SK-N-SH (cell line): ENCODE results near the gene ZDHHC11B.

Source experiments
- CTCF ChIP-seq: fragments of 200-600 bp; sonication (generic); IDR thresholded peaks from 2 replicates; pipeline ENCODE4 v1.6.1; 2017; ENCODE audit warnings: antibody characterized with exemption, mild to moderate bottlenecking, moderate library complexity
- EZH2phosphoT487 ChIP-seq: fragments of 200-600 bp; sonication (generic); IDR thresholded peaks from 2 replicates; pipeline ENCODE4 v1.6.1; 2017; ENCODE audit warnings: low read depth, mixed run types, mild to moderate bottlenecking, antibody characterized with exemption, moderate library complexity, borderline replicate concordance

GRCh38 chr5:759111-759751, 25.3 kb downstream of the ZDHHC11B start:
- TF ChIP-seq EZH2phosphoT487 (no peak), CTCF (no peak)
